ENCODE results near the gene IL1RN. TPM values are rescaled to one million over a fixed set of nuclear protein-coding genes. Genes with fewer than 3 reads are reported as not detected.
A peak's percentile ranks its signal among the peaks of the same experiment; 100 is the strongest.

Gene IL1RN
- total and polyA plus RNA-seq, 2 of the 13 experiments (the other 11 are each of a cell fraction or from before 2014, with no cell fraction given), result 21.2 to 101 TPM

DNA sequence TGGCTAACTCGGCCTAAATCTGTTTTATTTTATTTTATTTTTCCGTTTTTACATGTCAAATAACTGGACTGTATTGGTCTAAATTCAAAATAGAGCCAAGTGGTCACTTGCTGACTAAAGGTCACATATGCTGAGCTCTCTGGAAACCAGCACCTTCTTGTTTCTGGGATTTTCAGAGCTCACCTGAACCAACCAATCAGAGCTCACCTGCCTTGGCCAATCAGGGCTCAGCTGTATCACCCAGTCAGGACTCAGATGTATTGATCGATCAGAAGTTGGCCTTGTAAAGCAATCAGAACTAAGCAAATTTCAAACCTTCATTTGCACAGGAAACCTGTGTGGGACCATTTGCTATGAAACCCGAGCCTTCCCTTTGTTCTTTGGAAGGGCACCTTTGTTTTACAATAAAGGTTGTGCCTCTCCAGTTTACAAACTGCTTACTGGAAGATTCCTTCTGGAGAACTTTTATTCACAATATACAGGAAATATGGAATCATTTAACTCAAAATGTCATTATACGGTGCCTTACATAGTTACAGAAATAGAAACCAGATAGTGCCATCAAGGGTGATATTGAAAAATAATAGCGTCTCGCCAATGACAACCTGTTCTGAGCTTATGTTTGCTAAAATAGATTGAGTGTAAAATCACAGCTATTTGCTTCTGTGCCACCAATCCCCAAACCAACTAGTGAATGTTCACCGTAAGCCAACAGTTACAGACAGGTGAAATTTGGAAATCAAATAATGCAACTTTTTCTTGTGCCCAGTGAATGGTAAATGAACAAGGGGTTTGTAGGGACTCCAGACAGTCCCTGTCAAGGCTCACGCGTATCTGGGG lies 29.1 kb downstream of the IL1RN start (continued):
- TF ChIP-seq DNMT3B (CRISPR knock-in tag; conservative IDR thresholded peaks at IDR 0.05) (0 out of 2 replicates have a peak, but pooled peaks have one; percentile 41), CEBPG (CRISPR knock-in tag; IDR thresholded peaks at IDR 0.05) (peak; percentile 60), RERE (CRISPR knock-in tag; IDR thresholded peaks at IDR 0.05; ENCODE audit: low read depth) (no peak), GPN1 (CRISPR knock-in tag; IDR thresholded peaks at IDR 0.05; ENCODE audit: borderline replicate concordance) (no peak), MNT (IDR thresholded peaks at IDR 0.05) (no peak), ZNF619 (CRISPR knock-in tag; IDR thresholded peaks at IDR 0.05) (no peak), ZNF253 (CRISPR knock-in tag; IDR thresholded peaks at IDR 0.05; ENCODE audit: borderline replicate concordance) (no peak), YEATS2 (CRISPR knock-in tag; IDR thresholded peaks at IDR 0.05; ENCODE audit: borderline replicate concordance) (peak; percentile 53; the same call in 1 of the 2 replicates), CBX2 (IDR thresholded peaks at IDR 0.05; ENCODE audit: low read depth, low read length) (no peak), CBX2 (CRISPR knock-in tag; IDR thresholded peaks at IDR 0.05; ENCODE audit: low read depth) (no peak), MATR3 (CRISPR knock-in tag; IDR thresholded peaks at IDR 0.05) (no peak), MBD4 (IDR thresholded peaks at IDR 0.05; ENCODE audit: borderline replicate concordance, low read length) (no peak), ZNF276 (CRISPR knock-in tag; IDR thresholded peaks at IDR 0.05; ENCODE audit: low read depth) (no peak), PHF5A (CRISPR knock-in tag; IDR thresholded peaks at IDR 0.05; ENCODE audit: low read depth, unreplicated experiment) (peak; percentile 32), ZNF777 (CRISPR knock-in tag; IDR thresholded peaks at IDR 0.05) (no peak), ZBTB21 (CRISPR knock-in tag; IDR thresholded peaks at IDR 0.05) (no peak), HNRNPUL1 (IDR thresholded peaks at IDR 0.05; ENCODE audit: low read depth, low read length) (no peak), NCOR1 (IDR thresholded peaks at IDR 0.05; ENCODE audit: borderline replicate concordance, low read length) (peak; percentile 67; the same call in 1 of the 2 replicates), ZNF3 (CRISPR knock-in tag; IDR thresholded peaks at IDR 0.05) (no peak)
- TF ChIP-seq, protein P1, sequence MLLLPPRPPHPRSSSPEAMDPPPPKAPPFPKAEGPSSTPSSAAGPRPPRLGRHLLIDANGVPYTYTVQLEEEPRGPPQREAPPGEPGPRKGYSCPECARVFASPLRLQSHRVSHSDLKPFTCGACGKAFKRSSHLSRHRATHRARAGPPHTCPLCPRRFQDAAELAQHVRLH (CRISPR knock-in tag; IDR thresholded peaks at IDR 0.05; ENCODE audit: borderline replicate concordance, low read depth), result no peak
